ENCODE measurements around the gene TRAPPC2. TPM values are rescaled to one million over a fixed set of nuclear protein-coding genes. Genes with fewer than 3 reads are reported as not detected.
A peak's percentile ranks its signal among the peaks of the same experiment; 100 is the strongest.
"Not testable (repeated sequence)": the region's sequence is repeated elsewhere in the genome, so short reads cannot be mapped to it uniquely, and the experiment has no call there.

The TRAPPC2 gene
- total RNA-seq, 6 experiments from 2014 or later = 9.2 to 13.8 (median 10.2) TPM

DNA sequence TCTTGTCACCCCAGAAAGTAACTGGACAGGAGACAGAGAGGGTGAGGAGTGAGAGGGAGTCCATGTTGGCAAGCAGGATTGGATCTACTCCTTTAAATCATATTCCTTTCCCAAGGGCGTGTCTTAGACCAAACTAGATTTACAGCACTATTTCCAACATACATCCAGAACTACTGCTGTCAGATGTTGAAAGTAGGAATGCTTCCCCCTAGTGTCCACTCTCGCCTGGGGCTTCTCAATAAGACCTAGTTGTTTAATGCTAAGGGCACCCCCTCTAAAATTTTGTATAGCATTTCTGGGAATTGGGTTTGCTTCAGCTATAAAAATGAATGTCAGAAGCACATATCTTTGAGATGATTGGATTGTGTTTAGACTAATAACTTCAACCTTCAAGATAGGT, 13.4 kb upstream of the TRAPPC2 start:
- Mint-ChIP-seq H3K4me1 (ENCODE audit: low read depth) (peaks cover 15% of the 10 kb centered on the region), H3K4me3 (no peak overlapping the region), H3K9me3 (no peaks in the 10 kb centered on the region), H3K27ac (peak overlapping the region; percentile 57), H3K36me3 (ENCODE audit: low read depth) (0 out of 2 replicates have a peak, but pooled peaks cover 1% of the 10 kb centered on the region), H3K27me3 (ENCODE audit: insufficient read depth) (no peaks in the 10 kb centered on the region)
- TF ChIP-seq CTCF (IDR thresholded peaks at IDR 0.05) = peak; percentile 71
- DNase-seq = peak; percentile 51

DNA sequence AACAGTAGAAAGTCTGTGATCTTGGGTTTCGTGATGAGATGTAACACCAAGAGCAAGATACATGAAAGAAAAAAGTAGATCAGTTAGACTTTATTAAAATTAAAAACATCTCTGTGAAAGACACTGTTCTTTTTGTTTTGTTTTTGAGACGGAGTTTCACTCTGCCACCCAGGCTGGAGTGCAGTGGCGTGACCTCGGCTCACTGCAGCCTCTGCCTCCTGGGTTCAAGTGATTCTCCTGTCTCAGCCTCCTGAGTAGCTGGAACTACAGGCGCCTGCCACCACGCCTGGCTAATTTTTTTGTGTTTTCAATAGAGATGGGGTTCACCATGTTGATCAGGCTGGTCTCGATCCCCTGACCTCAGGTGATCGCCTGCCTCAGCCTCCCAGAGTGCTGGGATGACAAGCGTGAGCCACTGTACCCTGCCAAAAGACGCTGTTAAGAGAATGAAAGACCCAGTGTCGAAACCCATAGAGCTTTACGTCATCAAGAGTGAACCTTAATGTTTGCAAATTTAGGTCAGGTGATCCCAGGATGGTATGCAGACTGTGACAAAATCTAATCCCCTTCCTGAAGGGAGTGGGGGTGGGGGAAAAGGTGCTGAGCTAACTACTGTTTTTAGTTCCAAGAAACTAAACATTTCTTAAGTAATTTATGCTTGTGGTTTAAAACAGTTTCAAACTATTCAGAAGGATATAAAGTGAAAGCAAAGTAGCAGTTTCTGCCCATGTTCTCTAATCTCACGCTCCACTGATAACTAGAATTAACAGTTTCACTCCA, 8.2 kb upstream of the TRAPPC2 start:
- TF ChIP-seq CTCF (IDR thresholded peaks at IDR 0.05) = no peak
- Mint-ChIP-seq H3K9me3 (no peaks in the 10 kb centered on the region), H3K27ac (no peak overlapping the region), H3K4me3 (no peak overlapping the region), H3K36me3 (ENCODE audit: low read depth) (no peaks in the 10 kb centered on the region), H3K4me1 (ENCODE audit: low read depth) (peaks cover 5% of the 10 kb centered on the region), H3K27me3 (ENCODE audit: insufficient read depth) (no peaks in the 10 kb centered on the region)
- no peak for DNase-seq

DNA sequence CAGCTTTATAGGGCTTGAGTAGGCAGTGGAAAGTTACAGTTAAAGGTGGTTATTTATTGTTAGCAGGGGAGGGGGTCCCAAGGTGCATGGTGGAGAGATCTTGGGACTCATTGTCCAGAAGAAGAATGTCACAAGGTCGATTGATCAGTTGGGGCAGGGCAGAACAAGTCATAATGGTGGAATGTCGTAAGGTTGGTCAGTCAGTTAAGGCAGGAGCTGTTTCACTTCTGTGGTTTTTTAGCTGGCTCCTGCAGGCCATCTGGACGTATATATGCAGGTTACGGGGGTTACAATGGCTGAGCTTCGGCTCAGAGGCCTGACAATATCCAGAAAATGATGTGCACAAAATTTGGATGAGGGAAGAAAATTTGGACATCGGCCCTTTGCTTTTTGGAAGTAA, 7.3 kb upstream of the TRAPPC2 start:
- H3K36me3 Mint-ChIP-seq (ENCODE audit: low read depth) = no peaks in the 10 kb centered on the region
- no peak for TF ChIP-seq CTCF (IDR thresholded peaks at IDR 0.05)
- peaks cover 2% of the 10 kb centered on the region for H3K4me1 Mint-ChIP-seq (ENCODE audit: low read depth)
- no peak for DNase-seq
- H3K27me3 Mint-ChIP-seq (ENCODE audit: insufficient read depth) = no peaks in the 10 kb centered on the region
- no peaks in the 10 kb centered on the region for H3K9me3 Mint-ChIP-seq
- no peak overlapping the region for H3K4me3 Mint-ChIP-seq
- H3K27ac Mint-ChIP-seq = no peak overlapping the region

- no peak for DNase-seq
- Mint-ChIP-seq H3K4me1 (ENCODE audit: low read depth) (peaks cover 31% of the 10 kb centered on the region), H3K27ac (peak overlapping the region; percentile 79)
Observed at GRCh38 chrX:13733506-13733905, 914 bp downstream of the TRAPPC2 start.

GRCh38 chrX:13732246-13733067, 2.0 kb downstream of the TRAPPC2 start:
- peaks cover 32% of the 10 kb centered on the region for H3K36me3 Mint-ChIP-seq (ENCODE audit: low read depth)
- H3K27me3 Mint-ChIP-seq (ENCODE audit: insufficient read depth) = no peaks in the 10 kb centered on the region
- H3K4me3 Mint-ChIP-seq = peak overlapping the region; percentile 91
- H3K27ac Mint-ChIP-seq = peak overlapping the region; percentile 59
- no peak for DNase-seq
- H3K9me3 Mint-ChIP-seq = peaks cover 4% of the 10 kb centered on the region; the same call in 1 of the 2 replicates
- H3K4me1 Mint-ChIP-seq (ENCODE audit: low read depth) = peaks cover 33% of the 10 kb centered on the region
- TF ChIP-seq CTCF (IDR thresholded peaks at IDR 0.05) = no peak

More at GRCh38 chrX:13733506-13733905, 914 bp downstream of the TRAPPC2 start:
- H3K9me3 Mint-ChIP-seq = peaks cover 4% of the 10 kb centered on the region; the same call in 1 of the 2 replicates
- no peaks in the 10 kb centered on the region for H3K27me3 Mint-ChIP-seq (ENCODE audit: insufficient read depth)
- H3K36me3 Mint-ChIP-seq (ENCODE audit: low read depth) = peaks cover 21% of the 10 kb centered on the region; the same call in 1 of the 2 replicates
- no peak for TF ChIP-seq CTCF (IDR thresholded peaks at IDR 0.05)
- peak overlapping the region; percentile 91 for H3K4me3 Mint-ChIP-seq

- H3K4me1 Mint-ChIP-seq (ENCODE audit: low read depth) = peaks cover 25% of the 10 kb centered on the region
- H3K27me3 Mint-ChIP-seq (ENCODE audit: insufficient read depth); H3K4me3 Mint-ChIP-seq; H3K27ac Mint-ChIP-seq; DNase-seq; H3K9me3 Mint-ChIP-seq: not testable (repeated sequence)
- peaks cover 50% of the 10 kb centered on the region for H3K36me3 Mint-ChIP-seq (ENCODE audit: low read depth)
Observed at GRCh38 chrX:13730523-13730922, 3.9 kb downstream of the TRAPPC2 start.

GRCh38 chrX:13726583-13726982, 7.8 kb downstream of the TRAPPC2 start:
- not testable (repeated sequence) for H3K4me3 Mint-ChIP-seq, H3K9me3 Mint-ChIP-seq

DNA sequence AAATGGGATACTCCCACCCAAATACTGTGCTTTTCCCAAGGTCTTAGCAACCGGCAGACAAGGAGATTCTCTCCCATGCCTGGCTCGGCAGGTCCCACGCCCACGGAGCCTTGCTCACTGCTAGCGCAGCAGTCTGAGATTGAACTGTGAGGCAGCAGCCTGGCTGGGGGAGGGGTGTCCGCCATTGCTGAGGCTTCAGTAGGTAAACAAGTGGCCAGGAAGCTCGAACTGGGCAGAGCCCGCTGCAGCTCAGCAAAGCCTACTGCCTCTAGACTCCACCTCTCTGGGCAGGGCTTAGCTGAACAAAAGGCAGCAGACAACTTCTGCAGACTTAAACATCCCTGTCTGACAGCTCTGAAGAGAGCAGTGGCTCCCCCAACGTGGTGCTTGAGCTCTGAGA, 9.5 kb downstream of the TRAPPC2 start:
- Mint-ChIP-seq H3K36me3 (ENCODE audit: low read depth) (peaks cover 51% of the 10 kb centered on the region), H3K4me1 (ENCODE audit: low read depth) (peaks cover 18% of the 10 kb centered on the region)
- H3K4me3 Mint-ChIP-seq; DNase-seq; H3K9me3 Mint-ChIP-seq; H3K27me3 Mint-ChIP-seq (ENCODE audit: insufficient read depth); H3K27ac Mint-ChIP-seq: not testable (repeated sequence)

More at GRCh38 chrX:13726583-13726982, 7.8 kb downstream of the TRAPPC2 start:
- not testable (repeated sequence) for DNase-seq; H3K27ac Mint-ChIP-seq; H3K27me3 Mint-ChIP-seq (ENCODE audit: insufficient read depth)
- Mint-ChIP-seq H3K4me1 (ENCODE audit: low read depth) (peaks cover 14% of the 10 kb centered on the region), H3K36me3 (ENCODE audit: low read depth) (peaks cover 54% of the 10 kb centered on the region)

Measured in HFFc6 (cell line).